CD14-positive monocyte (primary cell): ENCODE data around the gene ESRP2. TPM values are rescaled to one million over a fixed set of nuclear protein-coding genes. Genes with fewer than 3 reads are reported as not detected.

Experiments used
- DNase-seq, 3 donors: peaks; one replicate each; pipeline ENCODE4 v3.0.0-alpha.2; 2011 to 2022
- H2AFZ ChIP-seq: 2 replicates; pipeline ENCODE4 v1.6.0; 2012; ENCODE audit warnings: mild to moderate bottlenecking, low read depth, low read length, inconsistent platforms; ENCODE audit not compliant: insufficient read depth, poor library complexity, severe bottlenecking
- H3K27ac ChIP-seq, 2 donors: 1 replicate in 1 of 2; 2 replicates in 1 of 2; pipeline ENCODE4 v1.5.1; 2012 to 2013; ENCODE audit warnings: low read length in 2 of 2, control low read depth in 1 of 2, inconsistent platforms in 1 of 2, low read depth in 1 of 2, mild to moderate bottlenecking in 1 of 2
- H3K27me3 ChIP-seq, 2 donors: one replicate each; pipeline versions ENCODE4 v1.6.0 to v1.6.1; 2011 to 2013; ENCODE audit warnings: low read length in 2 of 2; ENCODE audit not compliant: control insufficient read depth in 2 of 2, insufficient read depth in 2 of 2
- H3K36me3 ChIP-seq, 2 donors: replicated peaks in 1 of 2; 1 replicate in 1 of 2; 2 replicates in 1 of 2; pipeline versions ENCODE4 v1.5.1 to v1.6.1; 2012 to 2013; ENCODE audit warnings: low read length in 2 of 2, control low read depth in 1 of 2, inconsistent platforms in 1 of 2, mild to moderate bottlenecking in 1 of 2; ENCODE audit not compliant: insufficient read depth in 2 of 2, control insufficient read depth in 1 of 2
- H3K4me1 ChIP-seq, 2 donors: 1 replicate in 1 of 2; 2 replicates in 1 of 2; pipeline versions ENCODE4 v1.5.1 to v1.6.1; 2012 to 2013; ENCODE audit warnings: low read length in 2 of 2, control low read depth in 1 of 2, inconsistent platforms in 1 of 2, mild to moderate bottlenecking in 1 of 2, moderate library complexity in 1 of 2; ENCODE audit not compliant: insufficient read depth in 2 of 2, control insufficient read depth in 1 of 2
- H3K4me2 ChIP-seq: replicated peaks from 2 replicates; pipeline ENCODE3; 2012; ENCODE audit warnings: low read length, moderate library complexity, mild to moderate bottlenecking; ENCODE audit not compliant: poor library complexity, severe bottlenecking; ENCODE audit errors: extremely low read depth
- H3K4me3 ChIP-seq, 3 experiments: fragments of 200-600 bp in 1 of 3; sonication (generic) in 1 of 3; replicated peaks in 1 of 3; 1 replicate in 2 of 3; 2 replicates in 1 of 3; pipeline ENCODE4 v1.5.1; 2011 to 2013; ENCODE audit warnings: low read length in 3 of 3, mild to moderate bottlenecking in 3 of 3, control low read depth in 2 of 3, low read depth in 2 of 3, inconsistent platforms in 1 of 3, moderate library complexity in 1 of 3
- H3K79me2 ChIP-seq: 2 replicates; pipeline ENCODE4 v1.6.0; 2012; ENCODE audit warnings: mild to moderate bottlenecking, control low read depth, inconsistent platforms, low read length, moderate library complexity; ENCODE audit not compliant: insufficient read depth
- H3K9ac ChIP-seq: 2 replicates; pipeline ENCODE4 v1.6.0; 2017; ENCODE audit warnings: low read length, mild to moderate bottlenecking; ENCODE audit not compliant: insufficient read depth, poor library complexity, severe bottlenecking
- H3K9me3 ChIP-seq, 2 donors: replicated peaks in 1 of 2; 1 replicate in 1 of 2; 2 replicates in 1 of 2; pipeline versions ENCODE4 v1.5.1 to v1.6.1; 2012 to 2013; ENCODE audit warnings: low read length in 2 of 2, control low read depth in 1 of 2; ENCODE audit not compliant: control insufficient read depth in 1 of 2, insufficient read depth in 1 of 2
- H4K20me1 ChIP-seq: 2 replicates; pipeline ENCODE4 v1.6.0; 2012; ENCODE audit warnings: mild to moderate bottlenecking, low read length, control low read depth, moderate library complexity; ENCODE audit not compliant: insufficient read depth
- H3K27ac Mint-ChIP-seq, 7 donors: one replicate each; pipeline ENCODE4 v1.8.0; 2020; ENCODE audit warnings: mild to moderate bottlenecking in 7 of 7, mixed read lengths in 7 of 7, moderate library complexity in 6 of 7, inconsistent platforms in 2 of 7
- H3K27me3 Mint-ChIP-seq, 3 donors: one replicate each; pipeline ENCODE4 v1.8.0; 2021 to 2022; ENCODE audit warnings: low read depth in 3 of 3, mild to moderate bottlenecking in 3 of 3, mixed read lengths in 3 of 3, moderate library complexity in 3 of 3, inconsistent platforms in 1 of 3
- H3K36me3 Mint-ChIP-seq, 2 donors: one replicate each; pipeline ENCODE4 v1.8.0; 2020; ENCODE audit warnings: mixed read lengths in 2 of 2, inconsistent platforms in 1 of 2, mild to moderate bottlenecking in 1 of 2
- H3K4me1 Mint-ChIP-seq: one replicate; pipeline ENCODE4 v1.8.0; 2020; ENCODE audit warnings: mild to moderate bottlenecking, mixed read lengths
- H3K4me3 Mint-ChIP-seq, 2 donors: one replicate each; pipeline ENCODE4 v1.8.0; 2020; ENCODE audit warnings: mild to moderate bottlenecking in 2 of 2, mixed read lengths in 2 of 2, moderate library complexity in 1 of 2
- H3K9me3 Mint-ChIP-seq, 7 donors: one replicate each; pipeline ENCODE4 v1.8.0; 2020 to 2022; ENCODE audit warnings: mixed read lengths in 7 of 7, mild to moderate bottlenecking in 6 of 7, moderate library complexity in 6 of 7, inconsistent platforms in 2 of 7
- CTCF ChIP-seq: fragments of 200-600 bp; IDR thresholded peaks from one replicate; pipeline ENCODE4 v1.8.0; 2022; ENCODE audit warnings: antibody characterized with exemption, mild to moderate bottlenecking
- WGBS: methylation state at CpG from one replicate; pipeline ENCODE4 v1.1.5; 2013; ENCODE audit warnings: missing lambda C conversion rate; ENCODE audit not compliant: insufficient coverage; 5-methylcytosine and 5-hydroxymethylcytosine counted together
- intact Hi-C, 2 donors: fragments of 100-400 bp; cut with micrococcal nuclease; formaldehyde crosslinking; loops; one replicate each; pipeline versions ENCODE4 v1.15.0 to v1.15.1; 2023
- polyA plus RNA-seq, 3 donors: library from polyadenylated mRNA; depleted of rRNA in 1 of 3; unstranded in 2 of 3; stranded (reverse) in 1 of 3; fragments of 300-500 nt in 2 of 3; fragments of >200 nt in 1 of 3; fragmentation: Illumina TruSeq in 2 of 3; gene quantifications; 1 replicate in 2 of 3; 2 replicates in 1 of 3; pipeline ENCODE4 v1.2.3, GENCODE V29; 2012 to 2021

Gene ESRP2
- polyA plus RNA-seq, 3 donors: not detected

GRCh38 chr16:68233085-68233834 is 2.7 kb downstream of the ESRP2 start:
- no peak for DNase-seq
- H3K9me3 Mint-ChIP-seq: peaks cover 0 to 16% (median 4%) of the 10 kb centered on the region in 7 donors
- 100% methylated on average over 3 of the region's 5 CpGs for WGBS
- peaks cover 17 to 39% of the 10 kb centered on the region in 2 donors for H3K4me1 ChIP-seq
- no peaks in the 10 kb centered on the region for H3K79me2 ChIP-seq
- peaks cover 25% of the 10 kb centered on the region for H3K4me1 Mint-ChIP-seq
- H3K27me3 Mint-ChIP-seq: peaks cover 26 to 37% (median 28%) of the 10 kb centered on the region in 3 donors
- peaks cover 21 to 31% of the 10 kb centered on the region in 2 donors for H3K36me3 ChIP-seq
- peak overlapping the region in 3 of 7 donors; percentile 2 to 21 (median 3) for H3K27ac Mint-ChIP-seq
- no peaks in the 10 kb centered on the region for H3K9me3 ChIP-seq
- peaks cover 9 to 33% of the 10 kb centered on the region in 2 donors for H3K27me3 ChIP-seq
- H2AFZ ChIP-seq: no peak overlapping the region
- H3K4me2 ChIP-seq: no peak overlapping the region
- intact Hi-C loops: loop anchor here in 1 of 2 donors (10.0 kb wide), 1 partner anchor 348 kb away; the partner anchor contains the start of gene NRN1L
- no peak overlapping the region for H3K9ac ChIP-seq
- H3K4me3 Mint-ChIP-seq: no peak overlapping the region
- H3K4me3 ChIP-seq: no peak overlapping the region
- peaks cover 22 to 28% of the 10 kb centered on the region in 2 donors for H3K36me3 Mint-ChIP-seq
- peaks cover 20% of the 10 kb centered on the region for H4K20me1 ChIP-seq
- no peak overlapping the region for H3K27ac ChIP-seq
- no peak for TF ChIP-seq CTCF

- TF ChIP-seq CTCF: no peak
- WGBS: 88% methylated on average over 12 of the region's 16 CpGs
- Mint-ChIP-seq H3K27ac (no peak overlapping the region), H3K27me3 (peaks cover 28 to 33% (median 28%) of the 10 kb centered on the region in 3 donors), H3K4me3 (no peak overlapping the region), H3K9me3 (peaks cover 0 to 13% (median 4%) of the 10 kb centered on the region in 7 donors), H3K36me3 (peaks cover 22 to 37% of the 10 kb centered on the region in 2 donors), H3K4me1 (peaks cover 21% of the 10 kb centered on the region)
- H2AFZ ChIP-seq: no peak overlapping the region
- no peaks in the 10 kb centered on the region for H3K79me2 ChIP-seq
- peaks cover 12 to 30% of the 10 kb centered on the region in 2 donors for H3K4me1 ChIP-seq
- H3K9me3 ChIP-seq: no peaks in the 10 kb centered on the region
- no peak overlapping the region for H3K9ac ChIP-seq
- no peak overlapping the region for H3K4me3 ChIP-seq
- no peak for DNase-seq
- intact Hi-C loops: loop anchor here in 1 of 2 donors (10.0 kb wide), 1 partner anchor 348 kb away; the partner anchor contains the start of gene NRN1L
- peaks cover 9 to 33% of the 10 kb centered on the region in 2 donors for H3K27me3 ChIP-seq
- no peak overlapping the region for H3K27ac ChIP-seq
- H3K4me2 ChIP-seq: no peak overlapping the region
- H3K36me3 ChIP-seq: peaks cover 29 to 40% of the 10 kb centered on the region in 2 donors
- H4K20me1 ChIP-seq: peaks cover 27% of the 10 kb centered on the region
Observed at GRCh38 chr16:68232335-68232734, 3.6 kb downstream of the ESRP2 start.
